AG04450 (cell line): ENCODE results near the gene LHX2. TPM values are rescaled to one million over a fixed set of nuclear protein-coding genes. Genes with fewer than 3 reads are reported as not detected.

Experiments
- CTCF ChIA-PET: fragments of 300-600, 350-600 bp; formaldehyde crosslinking; extraction: SDS; loops from one replicate; lab custom pipeline; 2022; ENCODE audit warnings: antibody characterized with exemption, inconsistent platforms; lab: Charles Lee
- POLR2A ChIA-PET: fragments of 350-600 bp; formaldehyde crosslinking; extraction: SDS; loops from one replicate; lab custom pipeline; 2021; ENCODE audit warnings: antibody characterized with exemption, inconsistent platforms; lab: Yijun Ruan, JAX
- DNase-seq: peaks from one replicate; pipeline ENCODE4 v3.0.0-alpha.2; 2011; ENCODE audit warnings: low read depth, low spot score
- H3K27ac ChIP-seq: one replicate; pipeline ENCODE4 v1.5.1; 2012; ENCODE audit warnings: low read depth, low read length, control low read depth
- H3K27me3 ChIP-seq: one replicate; pipeline ENCODE4 v1.6.0; 2012; ENCODE audit warnings: low read length; ENCODE audit not compliant: control insufficient read depth, insufficient read depth
- H3K4me3 ChIP-seq: 2 replicates; pipeline ENCODE4 v1.5.1; 2011; ENCODE audit warnings: mild to moderate bottlenecking, low read depth, low read length, control low read depth
- H3K9me3 ChIP-seq: 2 replicates; pipeline ENCODE4 v1.5.1; 2012; ENCODE audit warnings: low read length; ENCODE audit not compliant: control insufficient read depth, insufficient read depth
- CTCF ChIP-seq: IDR thresholded peaks from 2 replicates; pipeline ENCODE4 v1.5.1; 2011; ENCODE audit warnings: low read depth, low read length, control low read depth, inconsistent platforms
- polyA plus RNA-seq: library from polyadenylated mRNA; depleted of rRNA; stranded (reverse); fragments of >200 nt; gene quantifications from 2 replicates; pipeline ENCODE4 v1.2.3, GENCODE V29; 2011

LHX2 gene
- polyA plus RNA-seq, 1 experiment: not detected

GRCh38 chr9:124038790-124039633 lies 27.4 kb downstream of the LHX2 start:
- no peak for DNase-seq
- POLR2A ChIA-PET: no interaction called here
- Histone ChIP-seq H3K4me3 (no peak overlapping the region), H3K9me3 (no peaks in the 10 kb centered on the region; the same call in 1 of the 2 replicates), H3K27me3 (peaks cover 67% of the 10 kb centered on the region), H3K27ac (no peak overlapping the region)
- CTCF ChIA-PET: interaction anchor here (1.1 to 4.9 kb wide), 3 partner anchors 16 to 637 kb away, joined by 3 to 63 read pairs (median 4); no protein-coding TSS in a partner anchor
- TF ChIP-seq CTCF: no peak

- Histone ChIP-seq H3K27ac (no peak overlapping the region), H3K27me3 (peaks cover 74% of the 10 kb centered on the region), H3K4me3 (0 out of 2 replicates have a peak overlapping the region, but pooled peaks have one; percentile 36), H3K9me3 (no peaks in the 10 kb centered on the region; the same call in 1 of the 2 replicates)
- ChIA-PET POLR2A (no interaction called here), CTCF (interaction anchor here (0.5 to 4.9 kb wide), 30 partner anchors 11 to 654 kb away, joined by 3 to 63 read pairs (median 4); no protein-coding TSS in a partner anchor)
- DNase-seq: no peak
- no peak for TF ChIP-seq CTCF
These were observed 28.8 kb downstream of the LHX2 start for GRCh38 chr9:124040186-124040931.

- no peak overlapping the region for H3K27ac ChIP-seq
- H3K27me3 ChIP-seq: peaks cover 77% of the 10 kb centered on the region
- POLR2A ChIA-PET: no interaction called here
- CTCF ChIA-PET: interaction anchor here (0.6 to 4.9 kb wide), 29 partner anchors 10 to 655 kb away, joined by 3 to 63 read pairs (median 4); no protein-coding TSS in a partner anchor
- H3K9me3 ChIP-seq: no peaks in the 10 kb centered on the region; the same call in 1 of the 2 replicates
- TF ChIP-seq CTCF: peak; percentile 74
- peak overlapping the region; percentile 36 for H3K4me3 ChIP-seq
- DNase-seq: no peak
These were observed 29.6 kb downstream of the LHX2 start for GRCh38 chr9:124040935-124041816.

DNA sequence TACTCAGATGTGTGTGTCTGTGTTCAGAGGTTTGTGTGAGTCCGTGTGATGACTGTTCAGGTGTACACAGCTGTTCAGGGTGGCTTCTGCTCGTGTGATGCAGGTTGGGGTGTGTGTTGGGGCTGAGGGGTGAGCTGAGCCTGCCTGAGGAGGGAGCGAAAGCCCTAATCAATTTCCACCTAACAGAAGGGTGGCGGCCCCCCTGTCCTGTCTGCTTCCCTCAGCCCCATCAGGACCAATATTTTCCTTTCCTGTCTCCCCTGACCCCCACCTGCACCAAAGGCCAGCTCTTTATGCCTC lies 30.2 kb downstream of the LHX2 start:
- POLR2A ChIA-PET: no interaction called here
- no peak for DNase-seq
- H3K27ac ChIP-seq: no peak overlapping the region
- H3K4me3 ChIP-seq: no peak overlapping the region
- CTCF ChIA-PET: interaction anchor here (0.9 to 4.9 kb wide), 4 partner anchors 9 to 499 kb away, joined by 3 to 63 read pairs (median 19); no protein-coding TSS in a partner anchor
- peaks cover 83% of the 10 kb centered on the region for H3K27me3 ChIP-seq
- no peaks in the 10 kb centered on the region; the same call in 1 of the 2 replicates for H3K9me3 ChIP-seq
- no peak for TF ChIP-seq CTCF
